RPMI8226 (cell line): ENCODE data around the gene CSTF2.

Experiments
- DNase-seq: peaks from one replicate; pipeline ENCODE4 v3.0.0-alpha.2; 2015

The CSTF2 gene

DNA sequence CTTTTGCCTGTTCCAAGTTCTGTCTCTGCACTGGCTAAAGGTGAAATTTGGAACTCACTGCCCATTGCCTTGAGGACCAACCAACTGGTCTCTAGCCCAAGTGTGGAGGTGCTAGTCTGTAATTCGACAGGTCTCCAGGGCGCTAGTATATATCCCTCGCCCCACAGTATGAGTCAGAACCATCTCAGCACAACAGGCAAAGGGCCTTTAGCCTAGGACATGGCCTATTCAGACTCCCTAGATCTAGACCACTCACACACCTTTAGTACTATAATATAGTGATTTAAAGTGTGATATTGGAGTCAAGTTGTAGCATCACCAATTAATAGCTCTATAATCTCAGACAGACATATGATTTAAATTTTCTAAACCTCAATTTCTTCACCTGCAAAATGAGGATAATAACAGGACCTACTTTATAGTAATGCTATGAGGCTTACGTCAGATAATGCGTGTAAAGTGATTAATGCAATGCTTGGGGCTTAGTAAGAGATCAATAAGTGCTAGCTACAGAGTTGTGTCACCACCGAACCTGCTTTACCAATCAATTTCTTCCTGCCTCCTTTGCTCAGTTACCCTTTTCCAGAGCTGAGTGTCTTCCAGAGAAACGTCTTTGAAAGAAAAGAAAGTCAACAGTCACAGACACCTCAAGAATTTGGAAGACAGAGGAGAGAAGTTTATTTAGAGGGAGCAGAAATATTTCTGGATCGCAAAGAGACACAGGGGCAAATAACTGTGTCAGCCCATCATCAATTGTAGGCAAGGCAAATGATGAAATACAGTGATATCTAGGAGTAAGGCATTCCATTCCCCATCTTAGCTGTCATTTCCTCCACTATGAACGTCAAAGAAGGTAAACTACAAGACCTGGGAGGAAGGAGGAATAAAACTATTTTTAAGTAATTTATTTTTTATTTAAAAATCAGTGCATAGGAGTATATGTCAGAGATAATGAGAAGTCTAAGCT is 51.7 kb downstream of the CSTF2 start:
- no peak for DNase-seq

DNA sequence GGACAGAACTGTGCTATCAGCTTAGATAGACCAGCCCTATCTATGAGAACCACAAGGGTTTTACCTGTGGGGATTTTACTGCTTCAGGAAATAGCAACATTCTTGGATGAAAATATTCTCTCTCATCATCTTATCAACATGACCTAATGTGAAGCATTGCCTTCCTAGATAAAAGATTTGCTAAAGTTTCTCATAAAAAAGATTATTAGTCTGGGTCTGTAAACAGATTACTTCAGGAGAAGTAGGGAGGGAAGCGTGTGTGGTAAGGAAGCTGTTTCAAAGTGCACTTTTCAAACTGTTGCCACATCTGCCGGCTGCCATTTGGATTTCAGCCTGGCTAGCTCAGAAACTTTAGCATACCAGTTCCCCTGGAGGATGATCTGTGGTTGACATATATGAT is 54.1 kb downstream of the CSTF2 start, which contains the start of gene NOX1:
TSS of gene NOX1 (minus strand) at position 35 of the 400 bp plus-strand sequence. CDS start 220 bp downstream, outside the sequence.
- no peak for DNase-seq

DNA sequence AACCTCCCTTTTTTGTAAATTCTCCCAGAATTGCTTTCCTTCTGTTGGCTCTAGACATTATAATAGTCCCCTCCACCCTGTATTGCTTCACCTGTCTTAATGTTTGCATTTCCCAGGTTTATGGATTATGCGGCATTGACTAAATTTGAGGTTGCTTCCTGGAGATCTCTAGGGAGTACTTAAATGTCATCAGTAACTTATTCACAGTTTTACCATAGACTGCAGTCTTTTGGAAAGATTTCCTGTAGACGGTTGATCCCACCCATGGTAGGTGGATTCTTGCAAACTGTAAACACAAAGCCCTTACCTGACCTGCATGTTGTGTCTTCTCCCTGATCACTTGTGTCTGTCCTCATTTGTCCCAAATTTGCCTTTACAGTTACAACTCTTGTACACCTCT is 60.2 kb downstream of the CSTF2 start:
- no peak for DNase-seq

DNA sequence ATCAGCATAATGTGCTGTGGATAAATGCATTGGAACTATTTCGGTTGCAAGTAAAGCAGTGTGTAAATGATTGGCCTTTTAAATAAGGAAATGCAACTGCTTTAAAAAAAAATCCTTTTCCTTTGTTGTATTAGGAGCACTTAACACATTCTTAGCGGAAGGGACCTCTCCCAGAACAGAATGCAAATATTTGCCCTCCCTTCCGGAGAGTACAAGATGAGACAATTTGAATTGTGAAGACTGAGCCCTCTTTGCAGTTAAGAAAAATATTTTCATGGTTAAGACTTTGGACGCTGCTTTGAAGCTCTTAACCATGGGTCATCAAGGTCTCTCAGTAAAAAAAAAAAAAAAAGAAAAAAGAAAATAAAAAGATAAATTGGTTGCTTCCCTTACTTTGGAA is 63.5 kb downstream of the CSTF2 start:
- no peak for DNase-seq
